T47D (cell line): ENCODE data around the gene ZBP1.

Experiments used
- DNase-seq, 2 experiments: peaks; one replicate each; pipeline versions ENCODE4 v3.0.0 to v3.0.0-alpha.2; 2011 to 2012; ENCODE audit warnings: low read depth in 1 of 2, low spot score in 1 of 2
- JUND ChIP-seq: IDR thresholded peaks from 2 replicates; pipeline ENCODE4 v1.6.1; 2012; ENCODE audit warnings: low read depth
- in situ Hi-C: cut with HindIII; loops from 2 replicates; pipeline ENCODE4 v1.10.0; 2016; ENCODE audit warnings: low sequenced_read_pairs, low pct_unique_long_range_greater_than_20kb

ZBP1 gene

DNA sequence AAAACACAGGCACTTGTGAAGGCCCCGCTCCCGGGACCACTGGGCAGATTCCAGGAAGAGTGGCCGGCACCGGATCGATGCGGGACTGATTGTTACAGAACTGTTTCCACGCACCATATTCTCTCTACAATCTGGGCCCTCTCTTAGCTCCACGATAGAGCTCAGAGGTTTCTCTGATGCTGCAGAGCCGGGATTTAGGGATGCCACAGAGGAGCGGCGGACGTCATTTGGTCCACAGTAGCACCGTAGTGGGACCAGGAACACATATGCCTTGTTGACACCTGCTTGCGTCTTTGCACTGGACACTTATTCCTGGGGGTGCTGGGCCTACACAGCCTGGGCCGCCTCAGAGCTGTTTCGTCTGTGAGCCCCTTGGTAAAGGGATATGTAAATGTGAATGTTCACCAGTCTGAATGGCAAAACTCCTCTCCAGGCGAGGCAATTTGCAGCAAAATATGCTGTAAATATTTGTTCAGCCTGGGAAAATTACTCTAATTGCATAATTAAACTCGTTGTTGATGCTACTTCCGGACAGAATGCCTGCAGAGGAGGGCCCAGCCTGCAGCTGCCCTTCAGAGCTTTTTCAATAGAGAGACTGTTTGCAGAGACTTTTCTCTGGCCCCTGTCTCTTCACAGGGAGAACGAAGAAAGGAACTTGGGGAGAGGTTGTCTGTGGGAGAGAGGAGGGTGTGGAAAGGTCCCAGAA is 49.9 kb downstream of the ZBP1 start:
- DNase-seq: no peak
- TF ChIP-seq JUND: no peak
- in situ Hi-C loops: no loop called here

DNA sequence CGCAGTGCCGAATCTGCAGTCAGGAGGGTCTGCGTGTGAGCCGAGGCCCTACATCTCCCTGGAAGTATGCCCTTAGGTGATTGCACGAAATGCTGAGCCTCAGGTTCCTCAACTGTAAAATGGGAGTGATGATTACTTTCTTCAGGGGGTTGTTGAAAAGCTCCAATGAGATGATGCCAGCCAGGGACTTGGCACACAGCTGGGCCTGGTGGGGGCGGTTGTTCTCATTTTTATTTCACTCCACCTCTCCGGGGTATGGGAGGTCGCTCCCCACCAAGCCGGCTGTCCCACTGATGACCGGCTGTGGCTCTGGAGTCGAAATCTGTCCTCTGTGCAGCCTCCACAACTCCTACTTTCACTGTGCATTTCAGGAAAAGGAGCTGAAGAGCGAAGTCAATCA is 51.3 kb downstream of the ZBP1 start:
- TF ChIP-seq JUND: no peak
- in situ Hi-C loops: no loop called here
- no peak for DNase-seq

DNA sequence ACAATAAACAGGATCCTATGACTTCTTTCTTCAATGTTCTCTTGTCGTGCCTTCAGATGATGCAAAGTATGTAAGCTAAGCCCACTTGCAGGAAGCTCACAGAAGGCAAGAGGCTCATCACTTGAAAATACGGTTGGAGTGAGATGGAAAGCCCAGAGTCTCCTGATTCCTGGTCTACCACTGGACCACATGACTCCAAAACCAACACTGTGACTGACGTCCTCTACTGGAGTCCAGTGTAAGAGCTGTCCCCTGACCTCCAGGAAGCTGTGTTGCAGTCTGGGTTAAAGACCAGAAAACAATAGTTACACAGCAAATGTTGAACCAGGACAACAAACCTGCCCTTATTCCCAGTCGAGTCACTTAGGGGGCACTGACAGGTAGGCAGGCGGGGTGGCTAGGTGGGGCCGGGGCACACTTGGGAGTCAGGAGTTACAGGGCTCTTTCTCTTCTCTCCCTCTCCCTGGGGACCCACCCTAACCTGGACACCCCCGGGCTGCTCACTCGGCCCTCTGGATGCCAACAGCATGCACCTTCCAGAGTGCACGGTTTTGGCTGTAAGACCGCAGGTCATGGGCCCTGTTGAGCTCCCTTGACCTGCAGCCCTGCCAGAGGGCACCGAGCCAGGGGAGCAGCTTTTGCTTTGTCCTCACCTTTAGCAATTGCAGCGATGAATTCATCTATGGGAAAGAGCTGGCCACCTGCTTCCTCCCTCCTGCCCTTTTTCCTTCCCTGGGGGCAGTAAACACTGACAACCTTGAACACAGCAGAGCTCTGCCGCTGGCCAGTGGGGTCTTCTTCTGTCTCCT is 51.9 kb downstream of the ZBP1 start:
- in situ Hi-C loops: no loop called here
- no peak for DNase-seq
- no peak for TF ChIP-seq JUND

DNA sequence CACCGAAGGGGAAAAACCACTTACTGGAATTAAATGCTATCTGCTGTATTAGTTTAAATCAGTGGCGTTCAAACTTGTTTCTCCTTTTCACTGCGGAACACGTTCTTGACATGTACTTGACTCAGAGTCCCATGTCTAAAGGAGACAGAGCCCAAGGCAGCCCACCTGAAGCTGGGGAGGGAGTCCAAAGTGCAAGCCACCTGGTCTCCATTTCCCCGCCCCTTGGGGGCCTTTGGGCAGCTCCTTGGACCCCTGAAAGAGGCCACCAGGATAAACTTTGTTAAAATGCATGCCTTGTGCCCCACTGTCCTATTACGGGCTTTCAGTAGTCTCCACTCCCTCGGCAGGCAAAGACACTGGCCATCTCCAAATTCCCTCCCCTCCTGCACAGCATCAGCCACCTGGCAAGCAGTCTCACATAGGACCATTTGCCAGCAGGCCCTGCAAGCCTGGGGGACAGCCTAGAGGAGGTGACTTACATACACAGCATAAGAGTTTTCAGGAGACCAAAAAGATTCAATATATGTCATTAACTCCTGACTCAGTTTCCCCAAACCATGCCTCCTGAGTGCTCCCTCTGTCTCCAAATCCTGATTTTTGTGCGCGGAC is 52.7 kb downstream of the ZBP1 start:
- TF ChIP-seq JUND: no peak
- no peak for DNase-seq
- in situ Hi-C loops: no loop called here

DNA sequence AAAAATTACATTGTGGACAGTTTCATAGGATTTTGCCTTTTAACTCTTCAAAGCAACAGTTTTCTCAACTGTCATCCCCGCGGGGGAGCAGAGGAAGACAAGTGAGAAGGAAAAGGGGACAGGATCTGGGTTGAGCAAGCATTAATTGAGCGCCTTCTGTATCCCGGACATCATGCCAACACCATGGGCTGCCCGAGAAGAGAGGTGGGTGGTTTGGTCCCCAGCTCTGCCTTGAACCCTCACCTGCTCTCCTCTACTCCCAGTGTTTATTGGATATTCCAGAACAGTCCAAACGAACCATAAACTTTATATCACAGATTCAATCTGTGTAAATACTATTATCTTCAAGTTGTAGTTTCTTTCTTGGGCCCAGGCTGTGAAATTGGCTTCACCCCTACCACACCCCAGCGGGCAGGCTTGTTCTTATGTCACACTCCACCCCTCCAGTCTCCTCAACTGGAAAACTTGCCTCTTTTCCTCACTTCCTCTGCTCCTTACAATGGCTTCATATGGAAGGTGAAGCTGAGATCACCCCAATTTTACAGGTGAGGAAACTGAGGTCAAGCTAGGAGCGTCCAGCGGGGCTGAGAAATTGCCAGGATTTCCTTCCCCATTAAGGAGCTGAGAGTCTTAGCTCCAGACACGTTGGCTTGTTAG is 53.3 kb downstream of the ZBP1 start:
- in situ Hi-C loops: no loop called here
- DNase-seq: no peak

DNA sequence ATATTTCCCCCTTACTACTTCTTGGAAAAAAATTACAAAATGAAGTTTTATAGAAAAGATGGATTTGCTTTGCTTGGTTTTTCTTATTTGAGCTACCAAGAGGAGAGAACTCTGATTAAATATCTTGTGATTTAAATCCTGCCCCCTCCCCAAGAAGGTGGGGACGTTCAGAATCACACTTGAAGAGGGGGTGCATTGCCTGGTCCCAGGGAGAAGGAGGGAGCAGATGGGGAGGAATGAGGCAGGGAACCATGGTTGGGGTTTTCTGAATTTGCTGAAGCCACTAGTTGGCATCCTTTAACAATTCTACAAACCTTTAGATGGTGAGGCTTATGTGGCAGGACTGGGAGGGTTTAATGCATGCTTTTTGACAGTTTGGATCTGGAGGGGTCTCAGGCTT is 53.8 kb downstream of the ZBP1 start:
- DNase-seq: no peak
- no peak for TF ChIP-seq JUND
- in situ Hi-C loops: no loop called here

More for the DNA sequence above, 53.3 kb downstream of the ZBP1 start:
- no peak for TF ChIP-seq JUND

DNA sequence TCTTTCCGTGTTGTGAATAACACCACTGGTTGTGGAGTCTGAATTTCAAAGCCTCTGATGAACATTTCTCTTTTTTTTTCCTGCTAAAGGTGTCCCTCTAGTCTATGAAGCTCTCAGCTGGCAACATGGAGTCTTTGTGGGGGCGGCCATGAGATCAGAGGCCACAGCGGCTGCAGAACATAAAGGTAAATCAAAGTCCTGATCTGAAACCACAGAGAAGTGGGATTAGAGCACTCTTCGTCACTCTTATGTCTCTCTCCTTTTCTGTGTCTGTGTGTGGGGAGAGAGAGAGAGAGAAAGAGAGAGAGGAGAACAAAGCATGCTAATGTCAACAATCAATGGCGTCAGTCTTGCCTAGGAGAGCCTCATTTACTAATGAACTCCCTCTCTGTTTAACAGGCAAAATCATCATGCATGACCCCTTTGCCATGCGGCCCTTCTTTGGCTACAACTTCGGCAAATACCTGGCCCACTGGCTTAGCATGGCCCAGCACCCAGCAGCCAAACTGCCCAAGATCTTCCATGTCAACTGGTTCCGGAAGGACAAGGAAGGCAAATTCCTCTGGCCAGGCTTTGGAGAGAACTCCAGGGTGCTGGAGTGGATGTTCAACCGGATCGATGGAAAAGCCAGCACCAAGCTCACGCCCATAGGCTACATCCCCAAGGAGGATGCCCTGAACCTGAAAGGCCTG is 55.1 kb downstream of the ZBP1 start:
- in situ Hi-C loops: no loop called here
- no peak for TF ChIP-seq JUND
- DNase-seq: no peak

DNA sequence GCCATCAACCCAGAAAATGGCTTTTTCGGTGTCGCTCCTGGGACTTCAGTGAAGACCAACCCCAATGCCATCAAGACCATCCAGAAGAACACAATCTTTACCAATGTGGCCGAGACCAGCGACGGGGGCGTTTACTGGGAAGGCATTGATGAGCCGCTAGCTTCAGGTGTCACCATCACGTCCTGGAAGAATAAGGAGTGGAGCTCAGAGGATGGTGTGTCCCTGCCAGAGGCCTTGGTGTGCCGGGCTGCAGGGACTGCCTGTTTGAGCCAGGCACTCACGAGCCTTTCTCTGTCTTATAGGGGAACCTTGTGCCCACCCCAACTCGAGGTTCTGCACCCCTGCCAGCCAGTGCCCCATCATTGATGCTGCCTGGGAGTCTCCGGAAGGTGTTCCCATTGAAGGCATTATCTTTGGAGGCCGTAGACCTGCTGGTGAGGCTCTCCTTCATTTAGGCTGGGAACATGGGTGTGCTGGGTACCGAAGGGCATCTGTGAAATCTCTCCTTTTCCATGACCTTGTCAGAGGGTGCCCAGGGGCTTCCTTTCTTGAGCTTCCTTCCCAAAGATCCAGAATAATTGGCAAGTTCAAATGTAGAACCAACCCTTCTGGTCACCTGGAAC is 55.9 kb downstream of the ZBP1 start:
- in situ Hi-C loops: no loop called here
- no peak for TF ChIP-seq JUND
- no peak for DNase-seq

DNA sequence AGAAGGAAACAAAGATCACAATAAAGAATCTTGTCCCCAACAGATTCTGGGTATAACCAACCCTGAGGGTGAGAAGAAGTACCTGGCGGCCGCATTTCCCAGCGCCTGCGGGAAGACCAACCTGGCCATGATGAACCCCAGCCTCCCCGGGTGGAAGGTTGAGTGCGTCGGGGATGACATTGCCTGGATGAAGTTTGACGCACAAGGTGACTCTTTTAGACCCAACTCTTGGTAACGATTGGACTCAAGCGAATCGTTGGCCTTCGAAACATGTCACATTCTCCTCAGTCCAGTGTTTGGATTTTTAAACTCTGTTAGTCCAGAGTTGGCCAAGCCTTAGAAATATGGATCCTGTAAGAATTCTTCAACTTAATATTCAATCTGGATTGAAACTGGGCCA is 56.7 kb downstream of the ZBP1 start:
- no peak for TF ChIP-seq JUND
- in situ Hi-C loops: no loop called here
- no peak for DNase-seq

DNA sequence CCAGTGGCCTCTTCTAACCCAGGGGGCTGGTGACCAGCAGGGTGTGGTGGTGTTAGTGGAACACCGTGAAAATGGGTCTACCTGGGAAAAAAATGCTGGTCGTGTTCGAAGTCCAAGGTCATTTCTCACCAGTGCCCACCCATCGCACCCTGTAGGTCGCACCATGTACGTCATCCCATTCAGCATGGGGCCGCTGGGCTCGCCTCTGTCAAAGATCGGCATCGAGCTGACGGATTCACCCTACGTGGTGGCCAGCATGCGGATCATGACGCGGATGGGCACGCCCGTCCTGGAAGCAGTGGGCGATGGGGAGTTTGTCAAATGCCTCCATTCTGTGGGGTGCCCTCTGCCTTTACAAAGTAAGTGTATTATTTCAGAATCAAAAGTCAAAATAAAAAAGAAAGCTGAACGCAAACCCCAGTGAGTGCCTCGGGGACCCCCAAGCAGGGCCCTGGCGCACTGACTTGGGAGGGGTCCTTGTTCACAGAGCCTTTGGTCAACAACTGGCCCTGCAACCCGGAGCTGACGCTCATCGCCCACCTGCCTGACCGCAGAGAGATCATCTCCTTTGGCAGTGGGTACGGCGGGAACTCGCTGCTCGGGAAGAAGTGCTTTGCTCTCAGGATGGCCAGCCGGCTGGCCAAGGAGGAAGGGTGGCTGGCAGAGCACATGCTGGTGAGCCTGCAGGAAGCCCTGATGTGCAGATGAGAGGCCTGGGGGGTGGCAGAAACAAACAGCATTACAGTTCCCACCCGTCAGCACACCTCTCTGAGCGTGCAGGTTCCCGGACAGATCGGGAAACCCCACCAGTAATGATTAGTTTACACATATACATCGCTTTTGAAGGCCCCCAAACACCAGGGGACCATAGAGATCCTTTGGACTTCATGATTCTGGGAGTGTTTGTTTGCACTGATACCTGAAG is 57.4 kb downstream of the ZBP1 start:
- TF ChIP-seq JUND: no peak
- DNase-seq: no peak
- in situ Hi-C loops: no loop called here
